M059J (cell line): ENCODE results near the gene ULK4. TPM values are rescaled to one million over a fixed set of nuclear protein-coding genes. Genes with fewer than 3 reads are reported as not detected.

Source experiments
- DNase-seq: peaks from one replicate; pipeline ENCODE4 v3.0.0-alpha.2; 2012; ENCODE audit warnings: low read depth
- total RNA-seq: library from RNA; depleted of rRNA; stranded (reverse); fragments of >200 nt; shearing (Covaris generic); gene quantifications from 2 replicates; pipeline ENCODE4 v1.2.3, GENCODE V29; 2014

The ULK4 gene
- total RNA-seq, 1 experiment from 2014 or later, result 9.1 TPM

GRCh38 chr3:41363830-41364523 lies 597.9 kb downstream of the ULK4 start:
- DNase-seq, result no peak

- DNase-seq, result peak; percentile 15
Observed at GRCh38 chr3:41362638-41363559, 599.0 kb downstream of the ULK4 start.

DNA sequence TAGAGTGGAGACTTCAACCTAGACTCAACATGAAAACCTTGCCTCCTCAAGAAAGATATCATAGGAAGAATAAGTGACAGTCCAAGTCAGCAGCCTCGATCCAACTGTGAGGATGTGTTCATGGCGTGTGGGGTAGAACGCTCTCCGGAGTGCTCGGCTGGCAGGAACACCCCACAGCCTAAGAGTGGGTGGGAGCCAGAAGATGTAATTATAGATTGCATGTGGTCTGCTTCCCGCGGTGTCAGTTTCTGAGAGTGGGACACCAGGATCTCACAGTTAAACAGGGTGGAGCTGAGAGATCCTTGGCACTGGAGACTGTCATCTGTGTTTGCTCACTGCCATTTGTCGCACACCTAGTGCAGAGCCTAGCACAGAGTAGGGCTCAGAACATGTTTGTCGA lies 604.6 kb downstream of the ULK4 start:
- no peak for DNase-seq

GRCh38 chr3:41356775-41357174 lies 605.1 kb downstream of the ULK4 start:
- no peak for DNase-seq

- DNase-seq, result no peak
Observed at GRCh38 chr3:41352510-41352909, 609.4 kb downstream of the ULK4 start.

GRCh38 chr3:41350441-41350840 lies 611.5 kb downstream of the ULK4 start:
- DNase-seq, result peak; percentile 2

GRCh38 chr3:41348401-41348800 lies 613.5 kb downstream of the ULK4 start:
- no peak for DNase-seq

- peak; percentile 2 for DNase-seq
Observed at GRCh38 chr3:41346698-41347270, 615.1 kb downstream of the ULK4 start.

- no peak for DNase-seq
Observed at GRCh38 chr3:41345788-41346187, 616.1 kb downstream of the ULK4 start.

DNA sequence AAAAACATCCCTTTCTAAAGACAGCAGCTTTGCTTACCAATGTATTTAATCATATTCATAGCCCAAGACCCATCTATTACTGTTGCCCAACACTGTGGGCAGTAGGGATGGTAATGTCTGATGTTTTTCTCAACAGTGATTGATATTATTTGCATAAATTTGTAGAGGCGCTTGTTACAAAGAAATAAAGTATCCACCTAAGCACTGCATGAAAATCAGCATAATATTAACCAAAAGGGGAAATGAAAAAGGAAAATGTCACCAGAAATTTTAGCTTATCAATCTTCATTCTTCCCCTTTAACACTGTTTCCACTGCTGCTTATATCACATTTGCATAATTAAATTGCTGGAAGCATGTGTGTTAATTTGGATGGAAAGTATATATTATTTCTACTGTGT lies 622.1 kb downstream of the ULK4 start:
- DNase-seq, result no peak

GRCh38 chr3:41338276-41338675 lies 623.6 kb downstream of the ULK4 start:
- peak; percentile 29 for DNase-seq

- DNase-seq, result no peak
Observed at GRCh38 chr3:41334426-41334825, 627.5 kb downstream of the ULK4 start.

GRCh38 chr3:41331041-41331440 lies 630.9 kb downstream of the ULK4 start:
- DNase-seq, result no peak

- DNase-seq, result peak; percentile 63
Observed at GRCh38 chr3:41330465-41330864, 631.4 kb downstream of the ULK4 start.

DNA sequence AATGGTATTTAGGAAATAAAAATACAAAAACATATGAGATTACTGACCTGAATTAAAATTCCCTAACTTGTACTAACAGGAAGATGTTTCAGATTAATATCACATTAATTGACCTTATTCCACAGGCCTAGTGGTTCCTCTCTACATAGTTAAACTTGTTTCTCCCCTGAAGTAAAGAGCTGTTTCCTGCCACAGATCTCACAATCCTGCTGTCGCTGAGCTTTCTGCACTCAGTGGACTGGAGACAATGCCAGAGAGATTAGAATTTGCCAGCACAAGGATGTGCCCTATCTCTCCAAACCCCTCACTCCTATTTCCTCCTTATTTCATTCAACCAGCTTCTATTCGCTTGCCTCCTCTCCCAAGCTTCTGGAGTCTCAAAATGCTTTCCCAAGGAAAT lies 632.0 kb downstream of the ULK4 start:
- DNase-seq, result peak; percentile 3

GRCh38 chr3:41328926-41329325 lies 633.0 kb downstream of the ULK4 start:
- DNase-seq, result peak; percentile 26

- no peak for DNase-seq
Observed at GRCh38 chr3:41327718-41328117, 634.2 kb downstream of the ULK4 start.

DNA sequence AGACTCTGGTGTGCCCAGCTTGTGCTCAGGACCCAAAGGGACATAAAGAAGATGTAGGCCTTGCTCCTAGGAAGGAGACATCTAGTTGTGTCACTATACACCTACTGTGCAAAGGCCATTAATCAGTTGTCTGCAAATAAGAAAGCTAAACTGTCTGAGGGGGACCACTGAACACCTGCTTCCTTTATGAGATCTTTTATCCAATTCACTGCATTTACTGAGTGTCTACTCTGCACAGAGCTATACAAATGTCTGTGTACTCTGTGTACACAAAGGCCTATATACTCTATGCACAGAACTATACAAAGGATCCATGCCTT lies 637.8 kb downstream of the ULK4 start:
- no peak for DNase-seq

DNA sequence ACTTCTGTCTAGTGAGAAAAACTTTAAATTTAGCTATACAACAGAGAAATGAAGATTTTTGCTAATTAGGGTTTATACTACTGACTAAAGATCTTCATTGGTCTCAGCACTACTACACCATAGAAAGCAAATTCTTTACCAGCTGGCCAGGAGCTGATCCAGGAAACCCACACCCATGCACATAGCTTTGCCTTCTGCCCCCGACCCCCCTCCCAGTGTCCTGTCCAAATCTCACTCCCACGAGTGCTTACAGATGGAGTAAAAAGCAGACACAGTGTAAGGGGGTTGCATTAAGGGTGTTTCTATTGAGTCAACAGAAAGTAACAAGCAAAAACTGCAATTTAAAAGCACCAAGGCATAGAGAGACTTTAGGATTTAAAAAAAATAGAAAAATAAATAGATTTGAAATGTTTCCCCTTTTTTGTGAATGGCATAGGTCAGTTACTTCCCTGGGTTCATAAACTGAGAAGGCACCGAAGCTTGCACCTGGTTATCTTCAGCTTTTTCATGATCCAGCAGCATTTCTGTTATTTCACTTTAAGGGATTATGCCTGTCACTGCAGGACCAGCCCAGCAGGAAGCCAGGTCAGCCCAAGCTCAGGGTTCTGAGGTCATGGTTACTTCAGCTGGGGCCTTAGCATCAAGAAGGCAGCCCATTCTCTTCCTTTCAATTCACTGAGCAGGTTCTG lies 638.3 kb downstream of the ULK4 start:
- DNase-seq, result no peak

DNA sequence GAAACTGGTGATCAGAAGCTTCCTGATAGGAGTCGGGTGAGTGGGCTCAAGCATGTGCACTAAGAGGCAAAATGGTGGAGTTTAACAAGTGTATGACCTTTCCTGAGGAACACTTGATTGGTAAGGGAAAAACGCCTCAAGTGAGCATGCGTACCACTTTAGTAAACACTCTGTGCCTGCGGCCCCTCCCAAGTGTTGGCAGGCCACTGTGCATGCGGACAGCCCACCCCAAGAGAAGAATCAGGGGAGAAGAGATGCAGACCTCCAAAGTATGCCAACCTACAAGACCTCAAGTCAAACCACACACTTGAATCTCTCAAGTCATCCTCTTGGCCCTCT lies 640.3 kb downstream of the ULK4 start:
- DNase-seq, result no peak

- DNase-seq, result no peak
Observed at GRCh38 chr3:41320953-41321641, 640.8 kb downstream of the ULK4 start.

- DNase-seq, result peak; percentile 63
Observed at GRCh38 chr3:41318520-41318919, 643.4 kb downstream of the ULK4 start.
